HEK293T (cell line): ENCODE data around the gene EPGN.

ENCODE experiments used
- BHLHE40 ChIP-seq: fragments of 450-650 bp; IDR thresholded peaks from 2 replicates; pipeline ENCODE4 v1.6.1; 2016; ENCODE audit warnings: mild to moderate bottlenecking, moderate library complexity, borderline replicate concordance
- FOXK2 ChIP-seq: fragments of 450-650 bp; IDR thresholded peaks from 2 replicates; pipeline ENCODE4 v1.6.1; 2016; ENCODE audit warnings: mild to moderate bottlenecking
- FOXM1 ChIP-seq: fragments of 450-650 bp; IDR thresholded peaks from 2 replicates; pipeline ENCODE4 v1.6.1; 2017; ENCODE audit warnings: mild to moderate bottlenecking, borderline replicate concordance
- SP1 ChIP-seq: fragments of 450-650 bp; IDR thresholded peaks from 2 replicates; pipeline ENCODE4 v1.6.1; 2017
- SUZ12 ChIP-seq: fragments of 450-650 bp; IDR thresholded peaks from 2 replicates; pipeline ENCODE4 v1.6.1; 2016; ENCODE audit warnings: mild to moderate bottlenecking
- TARDBP ChIP-seq: fragments of 450-650 bp; IDR thresholded peaks from 2 replicates; pipeline ENCODE4 v1.6.1; 2016

- no peak for TF ChIP-seq FOXM1
- TF ChIP-seq BHLHE40, result no peak
- TF ChIP-seq SP1, result no peak
- TF ChIP-seq TARDBP, result no peak
- TF ChIP-seq SUZ12, result no peak
- TF ChIP-seq FOXK2, result no peak
These were observed 27.2 kb downstream of the EPGN start for GRCh38 chr4:74335341-74336021.
